Liver (tissue), 9 donors: Measurements from ENCODE around the gene MPRIP. TPM values are rescaled to one million over a fixed set of nuclear protein-coding genes. Genes with fewer than 3 reads are reported as not detected.

Source experiments
- DNase-seq: peaks from one replicate; pipeline ENCODE4 v3.0.0-alpha.2; 2017; ENCODE audit warnings: low spot score
- H3K27ac ChIP-seq, 2 donors: one replicate each; pipeline ENCODE4 v1.7.0; 2013; ENCODE audit warnings: inconsistent platforms in 2 of 2, low read length in 2 of 2, control low read depth in 1 of 2, low read depth in 1 of 2, mild to moderate bottlenecking in 1 of 2
- H3K27me3 ChIP-seq, 4 donors: one replicate each; pipeline versions ENCODE4 v1.6.1 to v1.7.0; 2013; ENCODE audit warnings: low read length in 3 of 4, inconsistent platforms in 1 of 4, mild to moderate bottlenecking in 1 of 4, moderate library complexity in 1 of 4; ENCODE audit not compliant: control insufficient read depth in 4 of 4, insufficient read depth in 4 of 4
- H3K36me3 ChIP-seq, 4 donors: one replicate each; pipeline versions ENCODE4 v1.6.1 to v1.7.0; 2013; ENCODE audit warnings: low read length in 3 of 4, mild to moderate bottlenecking in 3 of 4, low read depth in 1 of 4, moderate library complexity in 1 of 4; ENCODE audit not compliant: control insufficient read depth in 4 of 4, insufficient read depth in 3 of 4
- H3K4me1 ChIP-seq, 4 donors: one replicate each; pipeline versions ENCODE4 v1.6.1 to v1.7.0; 2013; ENCODE audit warnings: low read length in 3 of 4, mild to moderate bottlenecking in 3 of 4, moderate library complexity in 1 of 4; ENCODE audit not compliant: control insufficient read depth in 4 of 4, insufficient read depth in 4 of 4
- H3K4me3 ChIP-seq, 3 donors: one replicate each; pipeline versions ENCODE4 v1.6.1 to v1.7.0; 2013; ENCODE audit warnings: low read length in 3 of 3, control low read depth in 1 of 3, low read depth in 1 of 3, mild to moderate bottlenecking in 1 of 3
- H3K9ac ChIP-seq, 2 donors: one replicate each; pipeline ENCODE4 v1.7.0; 2013; ENCODE audit warnings: low read length in 2 of 2, mild to moderate bottlenecking in 2 of 2, moderate library complexity in 2 of 2, control low read depth in 1 of 2, low read depth in 1 of 2
- H3K9me3 ChIP-seq, 4 donors: one replicate each; pipeline versions ENCODE4 v1.6.1 to v1.7.0; 2013; ENCODE audit warnings: low read length in 3 of 4; ENCODE audit not compliant: control insufficient read depth in 4 of 4
- CTCF ChIP-seq: fragments of 150-350 bp; IDR thresholded peaks from 2 replicates; pipeline ENCODE4 v1.5.1; 2017; ENCODE audit warnings: improper control_type of control experiment, low read depth, low read length; ENCODE audit not compliant: missing input control
- EGR1 ChIP-seq, 2 donors: IDR thresholded peaks; 2 replicates each; pipeline ENCODE4 v1.6.1; 2016 to 2018; ENCODE audit warnings: antibody characterized with exemption in 2 of 2, low read depth in 2 of 2
- FOXA1 ChIP-seq: IDR thresholded peaks from 2 replicates; pipeline ENCODE4 v1.6.1; 2016; ENCODE audit warnings: antibody characterized with exemption
- FOXA2 ChIP-seq: IDR thresholded peaks from 2 replicates; pipeline ENCODE4 v1.6.1; 2016; ENCODE audit warnings: antibody characterized with exemption
- GABPA ChIP-seq, 2 donors: IDR thresholded peaks in 1 of 2; conservative IDR thresholded peaks in 1 of 2; 2 replicates each; pipeline ENCODE4 v1.6.1; 2016; ENCODE audit warnings: antibody characterized with exemption in 2 of 2, mild to moderate bottlenecking in 1 of 2, moderate library complexity in 1 of 2
- HNF4G ChIP-seq: IDR thresholded peaks from 2 replicates; pipeline ENCODE4 v1.6.1; 2016; ENCODE audit warnings: antibody characterized with exemption
- JUND ChIP-seq, 2 donors: IDR thresholded peaks; 2 replicates each; pipeline ENCODE4 v1.6.1; 2016; ENCODE audit warnings: antibody characterized with exemption in 2 of 2
- MAX ChIP-seq: IDR thresholded peaks from 2 replicates; pipeline ENCODE4 v1.6.1; 2016; ENCODE audit warnings: antibody characterized with exemption
- RAD21 ChIP-seq, 2 donors: IDR thresholded peaks; 2 replicates each; pipeline ENCODE4 v1.6.1; 2016; ENCODE audit warnings: antibody characterized with exemption in 2 of 2, mild to moderate bottlenecking in 2 of 2
- RXRA ChIP-seq, 2 donors: IDR thresholded peaks; 2 replicates each; pipeline ENCODE4 v1.6.1; 2017 to 2018; ENCODE audit warnings: antibody characterized with exemption in 2 of 2, mild to moderate bottlenecking in 1 of 2
- SP1 ChIP-seq: IDR thresholded peaks from 2 replicates; pipeline ENCODE4 v1.6.1; 2018; ENCODE audit warnings: antibody characterized with exemption, mild to moderate bottlenecking
- TAF1 ChIP-seq: conservative IDR thresholded peaks from 2 replicates; pipeline ENCODE4 v1.6.1; 2016; ENCODE audit warnings: antibody characterized with exemption, mild to moderate bottlenecking
- WGBS: extraction: QIAGEN DNeasy Blood & Tissue Kit; methylation state at CpG from one replicate; pipeline ENCODE4 v1.1.7; 2013; 5-methylcytosine and 5-hydroxymethylcytosine counted together
- polyA plus RNA-seq, 2 donors: library from polyadenylated mRNA; stranded (reverse) in 1 of 2; unstranded in 1 of 2; fragments of 200-250 nt in 1 of 2; fragments of >200 nt in 1 of 2; fragmentation: Nextera tagmentation in 1 of 2; extraction: Ambion mirVana in 1 of 2; gene quantifications; one replicate each; pipeline versions ENCODE4 v1.2.1 to v1.2.3, GENCODE V29; 2013 to 2015
- total RNA-seq, 2 donors: library from RNA; depleted of rRNA; stranded (reverse); fragments of >200 nt; gene quantifications; one replicate each; pipeline ENCODE4 v1.2.3, GENCODE V29; 2014
- TF ChIP-seq, protein P1 (sequence below): IDR thresholded peaks from 2 replicates; pipeline ENCODE4 v1.6.1; 2016; ENCODE audit warnings: antibody characterized with exemption
- TF ChIP-seq, protein P2 (sequence below): IDR thresholded peaks from 2 replicates; pipeline ENCODE4 v1.6.1; 2016; ENCODE audit warnings: antibody characterized with exemption, mild to moderate bottlenecking
- TF ChIP-seq, protein P3 (sequence below): IDR thresholded peaks from 2 replicates; pipeline ENCODE4 v1.6.1; 2016; ENCODE audit warnings: antibody characterized with exemption
- donor health status: healthy.
- donor health status: healthy.
- donor health status: healthy.
- donor health status: healthy.
- donor health status: healthy.

Gene MPRIP
- total and polyA plus RNA-seq, 4 donors: 21.2 to 61.9 (median 34.7) TPM

- H3K9ac ChIP-seq: no peak overlapping the region
- H3K36me3 ChIP-seq: peaks cover 0 to 2% (median 0%) of the 10 kb centered on the region in 4 donors
- 97% methylated on average over 9 of the region's 9 CpGs for WGBS
- peaks cover 17 to 42% (median 32%) of the 10 kb centered on the region in 4 donors for H3K4me1 ChIP-seq
- TF ChIP-seq, protein P1, sequence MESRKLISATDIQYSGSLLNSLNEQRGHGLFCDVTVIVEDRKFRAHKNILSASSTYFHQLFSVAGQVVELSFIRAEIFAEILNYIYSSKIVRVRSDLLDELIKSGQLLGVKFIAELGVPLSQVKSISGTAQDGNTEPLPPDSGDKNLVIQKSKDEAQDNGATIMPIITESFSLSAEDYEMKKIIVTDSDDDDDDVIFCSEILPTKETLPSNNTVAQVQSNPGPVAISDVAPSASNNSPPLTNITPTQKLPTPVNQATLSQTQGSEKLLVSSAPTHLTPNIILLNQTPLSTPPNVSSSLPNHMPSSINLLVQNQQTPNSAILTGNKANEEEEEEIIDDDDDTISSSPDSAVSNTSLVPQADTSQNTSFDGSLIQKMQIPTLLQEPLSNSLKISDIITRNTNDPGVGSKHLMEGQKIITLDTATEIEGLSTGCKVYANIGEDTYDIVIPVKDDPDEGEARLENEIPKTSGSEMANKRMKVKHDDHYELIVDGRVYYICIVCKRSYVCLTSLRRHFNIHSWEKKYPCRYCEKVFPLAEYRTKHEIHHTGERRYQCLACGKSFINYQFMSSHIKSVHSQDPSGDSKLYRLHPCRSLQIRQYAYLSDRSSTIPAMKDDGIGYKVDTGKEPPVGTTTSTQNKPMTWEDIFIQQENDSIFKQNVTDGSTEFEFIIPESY: no peak
- TF ChIP-seq HNF4G (no peak), EGR1 (IDR thresholded peaks at IDR 0.05; ENCODE audit: low read depth in 2 of 2) (no peak), RXRA (IDR thresholded peaks at IDR 0.05) (no peak), TAF1 (no peak), SP1 (no peak), RAD21 (IDR thresholded peaks at IDR 0.05) (no peak), FOXA1 (no peak), GABPA (IDR thresholded peaks at IDR 0.05 in 1 of 2, conservative IDR thresholded peaks at IDR 0.05 in 1 of 2) (no peak), CTCF (no peak), JUND (IDR thresholded peaks at IDR 0.05) (no peak), MAX (no peak), FOXA2 (no peak)
- TF ChIP-seq, protein P2, sequence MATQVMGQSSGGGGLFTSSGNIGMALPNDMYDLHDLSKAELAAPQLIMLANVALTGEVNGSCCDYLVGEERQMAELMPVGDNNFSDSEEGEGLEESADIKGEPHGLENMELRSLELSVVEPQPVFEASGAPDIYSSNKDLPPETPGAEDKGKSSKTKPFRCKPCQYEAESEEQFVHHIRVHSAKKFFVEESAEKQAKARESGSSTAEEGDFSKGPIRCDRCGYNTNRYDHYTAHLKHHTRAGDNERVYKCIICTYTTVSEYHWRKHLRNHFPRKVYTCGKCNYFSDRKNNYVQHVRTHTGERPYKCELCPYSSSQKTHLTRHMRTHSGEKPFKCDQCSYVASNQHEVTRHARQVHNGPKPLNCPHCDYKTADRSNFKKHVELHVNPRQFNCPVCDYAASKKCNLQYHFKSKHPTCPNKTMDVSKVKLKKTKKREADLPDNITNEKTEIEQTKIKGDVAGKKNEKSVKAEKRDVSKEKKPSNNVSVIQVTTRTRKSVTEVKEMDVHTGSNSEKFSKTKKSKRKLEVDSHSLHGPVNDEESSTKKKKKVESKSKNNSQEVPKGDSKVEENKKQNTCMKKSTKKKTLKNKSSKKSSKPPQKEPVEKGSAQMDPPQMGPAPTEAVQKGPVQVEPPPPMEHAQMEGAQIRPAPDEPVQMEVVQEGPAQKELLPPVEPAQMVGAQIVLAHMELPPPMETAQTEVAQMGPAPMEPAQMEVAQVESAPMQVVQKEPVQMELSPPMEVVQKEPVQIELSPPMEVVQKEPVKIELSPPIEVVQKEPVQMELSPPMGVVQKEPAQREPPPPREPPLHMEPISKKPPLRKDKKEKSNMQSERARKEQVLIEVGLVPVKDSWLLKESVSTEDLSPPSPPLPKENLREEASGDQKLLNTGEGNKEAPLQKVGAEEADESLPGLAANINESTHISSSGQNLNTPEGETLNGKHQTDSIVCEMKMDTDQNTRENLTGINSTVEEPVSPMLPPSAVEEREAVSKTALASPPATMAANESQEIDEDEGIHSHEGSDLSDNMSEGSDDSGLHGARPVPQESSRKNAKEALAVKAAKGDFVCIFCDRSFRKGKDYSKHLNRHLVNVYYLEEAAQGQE: no peak
- H3K4me3 ChIP-seq: no peak overlapping the region
- no peaks in the 10 kb centered on the region for H3K9me3 ChIP-seq
- no peaks in the 10 kb centered on the region for H3K27me3 ChIP-seq
- H3K27ac ChIP-seq: no peak overlapping the region
- no peak for DNase-seq
These were observed 14.8 kb downstream of the MPRIP start for GRCh38 chr17:17057057-17057551.

GRCh38 chr17:17058304-17058703 lies 16.0 kb downstream of the MPRIP start:
- H3K27me3 ChIP-seq: no peaks in the 10 kb centered on the region
- H3K9me3 ChIP-seq: no peaks in the 10 kb centered on the region
- H3K27ac ChIP-seq: no peak overlapping the region
- H3K9ac ChIP-seq: no peak overlapping the region
- H3K4me3 ChIP-seq: no peak overlapping the region
- H3K4me1 ChIP-seq: peaks cover 12 to 41% (median 30%) of the 10 kb centered on the region in 4 donors
- H3K36me3 ChIP-seq: peaks cover 0 to 2% (median 0%) of the 10 kb centered on the region in 4 donors
- 92% methylated on average over 6 of the region's 6 CpGs for WGBS
- no peak for DNase-seq
- TF ChIP-seq, protein P2: no peak
- TF ChIP-seq SP1 (no peak), FOXA1 (no peak), MAX (no peak), GABPA (IDR thresholded peaks at IDR 0.05 in 1 of 2, conservative IDR thresholded peaks at IDR 0.05 in 1 of 2) (no peak), EGR1 (IDR thresholded peaks at IDR 0.05; ENCODE audit: low read depth in 2 of 2) (no peak), HNF4G (no peak)
- TF ChIP-seq, protein P1: no peak
- TF ChIP-seq, protein P3, sequence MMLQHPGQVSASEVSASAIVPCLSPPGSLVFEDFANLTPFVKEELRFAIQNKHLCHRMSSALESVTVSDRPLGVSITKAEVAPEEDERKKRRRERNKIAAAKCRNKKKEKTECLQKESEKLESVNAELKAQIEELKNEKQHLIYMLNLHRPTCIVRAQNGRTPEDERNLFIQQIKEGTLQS: no peak
